A673 (cell line): ENCODE measurements around the gene UBE3B.

Source experiments
- EZH2 ChIP-seq: fragments of 200-600 bp; sonication (generic); IDR thresholded peaks from 2 replicates; pipeline ENCODE4 v1.6.1; 2017; ENCODE audit warnings: borderline replicate concordance, low read depth, mild to moderate bottlenecking, mixed read lengths, antibody characterized with exemption, low read length; ENCODE audit not compliant: poor library complexity, severe bottlenecking
- TF ChIP-seq, protein P1 (sequence below): fragments of 300-800, 200-600 bp; sonication (generic); conservative IDR thresholded peaks from 2 replicates; pipeline ENCODE4 v1.5.1; 2017; ENCODE audit warnings: low read depth, mild to moderate bottlenecking, antibody characterized with exemption, low read length, moderate library complexity, mixed read lengths

DNA sequence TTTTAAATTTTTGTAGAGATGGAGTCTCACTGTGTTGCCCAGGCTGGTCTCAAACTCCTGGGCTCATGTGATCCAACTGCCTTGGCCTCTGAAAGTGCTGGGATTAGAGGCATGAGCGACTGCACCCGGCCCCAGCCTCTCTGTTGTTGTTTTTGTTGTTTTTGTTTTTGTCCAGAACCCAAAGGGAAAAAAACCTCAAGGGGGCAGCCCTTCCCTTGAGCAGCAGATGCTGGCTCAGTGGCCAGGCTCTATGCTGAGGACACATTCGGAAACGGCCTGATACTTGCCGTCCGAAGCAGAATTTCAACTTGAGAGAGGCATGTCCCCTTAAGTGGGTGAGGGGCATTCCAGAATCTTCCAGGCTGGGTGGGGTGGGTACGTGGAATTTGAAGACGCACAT lies 102.8 kb downstream of the UBE3B start:
- TF ChIP-seq, protein P1, sequence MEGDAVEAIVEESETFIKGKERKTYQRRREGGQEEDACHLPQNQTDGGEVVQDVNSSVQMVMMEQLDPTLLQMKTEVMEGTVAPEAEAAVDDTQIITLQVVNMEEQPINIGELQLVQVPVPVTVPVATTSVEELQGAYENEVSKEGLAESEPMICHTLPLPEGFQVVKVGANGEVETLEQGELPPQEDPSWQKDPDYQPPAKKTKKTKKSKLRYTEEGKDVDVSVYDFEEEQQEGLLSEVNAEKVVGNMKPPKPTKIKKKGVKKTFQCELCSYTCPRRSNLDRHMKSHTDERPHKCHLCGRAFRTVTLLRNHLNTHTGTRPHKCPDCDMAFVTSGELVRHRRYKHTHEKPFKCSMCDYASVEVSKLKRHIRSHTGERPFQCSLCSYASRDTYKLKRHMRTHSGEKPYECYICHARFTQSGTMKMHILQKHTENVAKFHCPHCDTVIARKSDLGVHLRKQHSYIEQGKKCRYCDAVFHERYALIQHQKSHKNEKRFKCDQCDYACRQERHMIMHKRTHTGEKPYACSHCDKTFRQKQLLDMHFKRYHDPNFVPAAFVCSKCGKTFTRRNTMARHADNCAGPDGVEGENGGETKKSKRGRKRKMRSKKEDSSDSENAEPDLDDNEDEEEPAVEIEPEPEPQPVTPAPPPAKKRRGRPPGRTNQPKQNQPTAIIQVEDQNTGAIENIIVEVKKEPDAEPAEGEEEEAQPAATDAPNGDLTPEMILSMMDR, result no peak
- TF ChIP-seq EZH2, result no peak
